ENCODE measurements around the gene JAKMIP1. TPM values are rescaled to one million over a fixed set of nuclear protein-coding genes. Genes with fewer than 3 reads are reported as not detected.

The JAKMIP1 gene
- total and polyA plus RNA-seq, 12 donors = 0.14 to 5.3 (median 2.9) TPM; not detected in 2

GRCh38 chr4:6207602-6208001 is 7.3 kb upstream of the JAKMIP1 start:
- Histone ChIP-seq H3K4me3 (no peak overlapping the region), H3K4me1 (replicated peaks in 1 of 2) (no peaks in the 10 kb centered on the region), H3K27ac (no peak overlapping the region), H3K36me3 (replicated peaks in 1 of 2) (no peaks in the 10 kb centered on the region), H3K27me3 (no peaks in the 10 kb centered on the region), H3K9me3 (replicated peaks in 1 of 3) (no peaks in the 10 kb centered on the region)
- TF ChIP-seq CTCF (IDR thresholded peaks at IDR 0.05) = no peak
- TF ChIP-seq POLR2A (IDR thresholded peaks at IDR 0.05) = no peak
- WGBS, 4 donors = 71 to 82% (median 74%) methylated on average over 4 of the region's 4 CpGs
- intact Hi-C loops (cut with DNase I) = no loop called here
- DNase-seq = peak in 1 of 7 donors; percentile 42

GRCh38 chr4:6206771-6207290 is 6.5 kb upstream of the JAKMIP1 start:
- Histone ChIP-seq H3K36me3 (replicated peaks in 1 of 2) (no peaks in the 10 kb centered on the region), H3K4me3 (no peak overlapping the region), H3K4me1 (replicated peaks in 1 of 2) (no peaks in the 10 kb centered on the region), H3K9me3 (replicated peaks in 1 of 3) (no peaks in the 10 kb centered on the region), H3K27me3 (no peaks in the 10 kb centered on the region), H3K27ac (no peak overlapping the region)
- WGBS, 4 donors = 63 to 78% (median 69%) methylated on average over 5 to 6 of the region's 6 CpGs
- intact Hi-C loops (cut with DNase I) = no loop called here
- TF ChIP-seq POLR2A (IDR thresholded peaks at IDR 0.05) (no peak), CTCF (IDR thresholded peaks at IDR 0.05) (no peak)
- peak in 1 of 7 donors; percentile 40 for DNase-seq

GRCh38 chr4:6205973-6206372 is 5.6 kb upstream of the JAKMIP1 start:
- no peak overlapping the region for H3K27ac ChIP-seq
- no peaks in the 10 kb centered on the region for H3K36me3 ChIP-seq (replicated peaks in 1 of 2)
- no peaks in the 10 kb centered on the region for H3K4me1 ChIP-seq (replicated peaks in 1 of 2)
- H3K4me3 ChIP-seq = no peak overlapping the region
- no peaks in the 10 kb centered on the region for H3K27me3 ChIP-seq
- TF ChIP-seq POLR2A (IDR thresholded peaks at IDR 0.05) = no peak
- TF ChIP-seq CTCF (IDR thresholded peaks at IDR 0.05) = no peak
- DNase-seq = no peak
- H3K9me3 ChIP-seq (replicated peaks in 1 of 3) = no peaks in the 10 kb centered on the region
- 76 to 93% (median 78%) methylated on average over 4 of the region's 4 CpGs for WGBS, 4 donors
- intact Hi-C loops (cut with DNase I) = no loop called here

- no peak for TF ChIP-seq CTCF (IDR thresholded peaks at IDR 0.05)
- TF ChIP-seq POLR2A (IDR thresholded peaks at IDR 0.05) = no peak
- no peak overlapping the region for H3K27ac ChIP-seq
- no peaks in the 10 kb centered on the region for H3K4me1 ChIP-seq (replicated peaks in 1 of 2)
- peaks cover 1% of the 10 kb centered on the region for H3K27me3 ChIP-seq
- WGBS, 4 donors = 79 to 81% (median 79%) methylated on average over 3 to 4 of the region's 4 CpGs
- no peak overlapping the region for H3K4me3 ChIP-seq
- intact Hi-C loops (cut with DNase I) = no loop called here
- no peaks in the 10 kb centered on the region for H3K36me3 ChIP-seq (replicated peaks in 1 of 2)
- no peaks in the 10 kb centered on the region for H3K9me3 ChIP-seq (replicated peaks in 1 of 3)
- peak in 1 of 7 donors; percentile 35 for DNase-seq
Observed at GRCh38 chr4:6205567-6205931, 5.2 kb upstream of the JAKMIP1 start.
